ENCODE results near the gene KAZN. TPM values are rescaled to one million over a fixed set of nuclear protein-coding genes. Genes with fewer than 3 reads are reported as not detected.
A peak's percentile ranks its signal among the peaks of the same experiment; 100 is the strongest.

Gene KAZN
- total RNA-seq, 1 experiment from 2014 or later: 15.6 TPM

- Histone ChIP-seq H3K4me3 (peak overlapping the region; percentile 68), H3K4me2 (peak overlapping the region; percentile 88), H3F3A (ENCODE audit: insufficient read depth, low read depth) (peaks cover 11% of the 10 kb centered on the region; the same call in 1 of the 2 replicates), H3K27me3 (ENCODE audit: insufficient read depth, low read depth) (no peaks in the 10 kb centered on the region), H3K9me3 (ENCODE audit: insufficient read depth, low read depth) (no peaks in the 10 kb centered on the region), H2AFZ (peak overlapping the region; percentile 62), H3K9me2 (ENCODE audit: insufficient read depth) (no peaks in the 10 kb centered on the region), H3K27ac (peak overlapping the region; percentile 43; the same call in 1 of the 2 replicates), H3K4me1 (replicated peaks; ENCODE audit: insufficient read depth) (peaks cover 14% of the 10 kb centered on the region), H3K36me3 (ENCODE audit: low read depth) (no peaks in the 10 kb centered on the region), H3K79me2 (ENCODE audit: low read depth) (peaks cover 21% of the 10 kb centered on the region), H4K20me1 (ENCODE audit: insufficient read depth) (no peaks in the 10 kb centered on the region)
- CTCF ChIA-PET: no interaction called here
- POLR2A ChIA-PET (ENCODE audit: unreplicated experiment): interaction anchor here (0.5 to 0.7 kb wide), 2 partner anchors 373 to 886 kb away, joined by 3 read pairs; partner anchors contain the start of gene DNAJC16
- intact Hi-C loops (cut with micrococcal nuclease; ENCODE audit: unreplicated experiment): loop anchor here (1.0 to 10.0 kb wide), 5 partner anchors 25 to 371 kb away; partner anchors contain the start of genes CASP9 and DNAJC16
- peak; percentile 40 to 60 for DNase-seq
- BruUV-seq (replicated peaks): TSS peak; percentile 24
- peak; percentile 76 for TF ChIP-seq CTCF (conservative IDR thresholded peaks at IDR 0.05)
- TF ChIP-seq EZH2 (IDR thresholded peaks at IDR 0.05; ENCODE audit: low read depth): no peak
Observed at GRCh38 chr1:15153842-15154479, 555.5 kb downstream of the KAZN start.

- peak overlapping the region; percentile 62 for H2AFZ ChIP-seq
- CTCF ChIA-PET: no interaction called here
- H4K20me1 ChIP-seq (ENCODE audit: insufficient read depth): no peaks in the 10 kb centered on the region
- H3K4me2 ChIP-seq: peak overlapping the region; percentile 88
- H3K4me1 ChIP-seq (replicated peaks; ENCODE audit: insufficient read depth): peaks cover 17% of the 10 kb centered on the region
- no peaks in the 10 kb centered on the region for H3K9me2 ChIP-seq (ENCODE audit: insufficient read depth)
- no peaks in the 10 kb centered on the region for H3K27me3 ChIP-seq (ENCODE audit: insufficient read depth, low read depth)
- peak overlapping the region; percentile 68 for H3K4me3 ChIP-seq
- intact Hi-C loops (cut with micrococcal nuclease; ENCODE audit: unreplicated experiment): loop anchor here (2.0 to 10.0 kb wide), 3 partner anchors 24 to 370 kb away; partner anchors contain the start of genes CASP9 and DNAJC16
- H3K79me2 ChIP-seq (ENCODE audit: low read depth): peaks cover 25% of the 10 kb centered on the region
- no TSS peak for BruUV-seq (replicated peaks)
- TF ChIP-seq EZH2 (IDR thresholded peaks at IDR 0.05; ENCODE audit: low read depth): no peak
- peak; percentile 26; the same call in 1 of the 2 replicates for TF ChIP-seq CTCF (conservative IDR thresholded peaks at IDR 0.05)
- peak in 1 of 2 experiments; percentile 32 for DNase-seq
- H3F3A ChIP-seq (ENCODE audit: insufficient read depth, low read depth): peaks cover 12% of the 10 kb centered on the region; the same call in 1 of the 2 replicates
- POLR2A ChIA-PET (ENCODE audit: unreplicated experiment): no interaction called here
- no peaks in the 10 kb centered on the region for H3K36me3 ChIP-seq (ENCODE audit: low read depth)
- H3K27ac ChIP-seq: no peak overlapping the region
- H3K9me3 ChIP-seq (ENCODE audit: insufficient read depth, low read depth): no peaks in the 10 kb centered on the region
Observed at GRCh38 chr1:15154480-15155036, 556.1 kb downstream of the KAZN start.

GRCh38 chr1:15155191-15155590 is 556.7 kb downstream of the KAZN start:
- BruUV-seq (replicated peaks): no TSS peak
- Histone ChIP-seq H3K36me3 (ENCODE audit: low read depth) (no peaks in the 10 kb centered on the region), H4K20me1 (ENCODE audit: insufficient read depth) (no peaks in the 10 kb centered on the region), H3K9me2 (ENCODE audit: insufficient read depth) (no peaks in the 10 kb centered on the region), H3K27ac (no peak overlapping the region), H3F3A (ENCODE audit: insufficient read depth, low read depth) (peaks cover 12% of the 10 kb centered on the region; the same call in 1 of the 2 replicates), H3K4me2 (peak overlapping the region; percentile 88; the same call in 1 of the 2 replicates), H2AFZ (no peak overlapping the region), H3K9me3 (ENCODE audit: insufficient read depth, low read depth) (no peaks in the 10 kb centered on the region), H3K79me2 (ENCODE audit: low read depth) (peaks cover 28% of the 10 kb centered on the region), H3K27me3 (ENCODE audit: insufficient read depth, low read depth) (no peaks in the 10 kb centered on the region), H3K4me3 (no peak overlapping the region), H3K4me1 (replicated peaks; ENCODE audit: insufficient read depth) (peaks cover 17% of the 10 kb centered on the region)
- CTCF ChIA-PET: no interaction called here
- DNase-seq: no peak
- intact Hi-C loops (cut with micrococcal nuclease; ENCODE audit: unreplicated experiment): loop anchor here (2.0 to 10.0 kb wide), 2 partner anchors 24 to 370 kb away; partner anchors contain the start of genes CASP9 and DNAJC16
- POLR2A ChIA-PET (ENCODE audit: unreplicated experiment): no interaction called here
- TF ChIP-seq CTCF (conservative IDR thresholded peaks at IDR 0.05) (no peak), EZH2 (IDR thresholded peaks at IDR 0.05; ENCODE audit: low read depth) (no peak)
